ENCODE results near the gene PAIP2B. TPM values are rescaled to one million over a fixed set of nuclear protein-coding genes. Genes with fewer than 3 reads are reported as not detected.

Gene PAIP2B, protein sequence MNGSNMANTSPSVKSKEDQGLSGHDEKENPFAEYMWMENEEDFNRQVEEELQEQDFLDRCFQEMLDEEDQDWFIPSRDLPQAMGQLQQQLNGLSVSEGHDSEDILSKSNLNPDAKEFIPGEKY
- 4.1 TPM for polyA plus RNA-seq
- long read RNA-seq, donor 1, full-length matches to known transcripts: 1 of 1 reads
- long read RNA-seq, donor 1, partial matches to known transcripts: 0 of 1 reads
- long read RNA-seq, donor 1, other reads (novel, unspliced or antisense): 0 of 1 reads
- long read RNA-seq, donor 2, full-length matches to known transcripts: 2 of 2 reads
- long read RNA-seq, donor 2, partial matches to known transcripts: 0 of 2 reads
- long read RNA-seq, donor 2, other reads (novel, unspliced or antisense): 0 of 2 reads
- long read RNA-seq, donor 3: 0 reads
- long read RNA-seq, donor 4: 0 reads
- long read RNA-seq, donor 5, full-length matches to known transcripts: 4 of 4 reads
- long read RNA-seq, donor 5, partial matches to known transcripts: 0 of 4 reads
- long read RNA-seq, donor 5, other reads (novel, unspliced or antisense): 0 of 4 reads
- long read RNA-seq, donor 6, full-length matches to known transcripts: 3 of 3 reads
- long read RNA-seq, donor 6, partial matches to known transcripts: 0 of 3 reads
- long read RNA-seq, donor 6, other reads (novel, unspliced or antisense): 0 of 3 reads
- long read RNA-seq, donor 7: 0 reads
- long read RNA-seq, donor 8, full-length matches to known transcripts: 2 of 2 reads
- long read RNA-seq, donor 8, partial matches to known transcripts: 0 of 2 reads
- long read RNA-seq, donor 8, other reads (novel, unspliced or antisense): 0 of 2 reads
- long read RNA-seq, donor 9, full-length matches to known transcripts: 2 of 2 reads
- long read RNA-seq, donor 9, partial matches to known transcripts: 0 of 2 reads
- long read RNA-seq, donor 9, other reads (novel, unspliced or antisense): 0 of 2 reads
- long read RNA-seq, donor 10, full-length matches to known transcripts: 2 of 2 reads
- long read RNA-seq, donor 10, partial matches to known transcripts: 0 of 2 reads
- long read RNA-seq, donor 10, other reads (novel, unspliced or antisense): 0 of 2 reads
- long read RNA-seq, donor 11: 0 reads

DNA sequence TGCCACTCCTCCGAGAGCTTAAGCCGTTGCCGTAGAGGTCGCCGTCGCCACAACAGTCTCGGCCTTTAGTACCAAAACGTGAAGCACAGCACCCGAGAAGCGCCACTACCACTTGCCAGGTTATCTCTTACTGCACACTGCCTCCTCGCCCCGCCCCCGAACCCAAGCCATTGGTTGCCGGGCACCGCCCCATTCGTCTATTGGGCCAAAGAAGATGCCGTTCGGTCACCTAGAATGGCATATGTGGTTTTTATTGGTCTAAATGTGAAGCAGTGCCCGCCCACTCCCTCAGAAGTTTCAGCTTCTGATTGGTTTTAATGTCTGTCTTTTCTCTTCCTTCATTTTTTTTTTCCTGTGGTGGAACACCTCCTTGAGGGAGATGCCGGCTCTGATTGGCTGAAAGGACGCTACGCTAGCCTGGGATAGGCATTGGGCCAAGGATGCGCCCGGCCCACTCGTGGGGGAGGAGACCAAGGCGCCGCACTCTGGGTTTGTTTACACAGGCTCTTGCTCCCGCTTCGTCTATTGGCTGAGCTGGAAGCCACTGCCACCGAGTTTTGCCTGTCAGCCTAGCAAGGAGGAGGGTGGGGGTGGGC is at the start of gene PAIP2B:
Gene PAIP2B (minus strand): TSS at position 139 of the 596 bp plus-strand sequence. CDS start 24,514 bp downstream, outside the sequence.
- no peaks in the 10 kb centered on the region for H3K27me3 ChIP-seq (ENCODE audit: control insufficient read depth, insufficient read depth, low read length)
- no CpG with 5 or more reads among the region's 30 CpGs for WGBS (ENCODE audit: insufficient coverage, low lambda C conversion rate)
- no peaks in the 10 kb centered on the region for H3K4me1 ChIP-seq (ENCODE audit: control insufficient read depth, insufficient read depth, low read length)
- H3K4me3 ChIP-seq (ENCODE audit: low read length): peak within 1 kb of the TSS; percentile 80
- no peaks in the 10 kb centered on the region for H3K9me3 ChIP-seq (ENCODE audit: control insufficient read depth, low read depth, low read length)
- peak within 1 kb of the TSS; percentile 70 for H3K27ac ChIP-seq (ENCODE audit: low read length)
- peak; percentile 99 to 100 for DNase-seq
- no peaks in the 10 kb centered on the region for H3K36me3 ChIP-seq (ENCODE audit: control insufficient read depth, insufficient read depth, low read length)

DNA sequence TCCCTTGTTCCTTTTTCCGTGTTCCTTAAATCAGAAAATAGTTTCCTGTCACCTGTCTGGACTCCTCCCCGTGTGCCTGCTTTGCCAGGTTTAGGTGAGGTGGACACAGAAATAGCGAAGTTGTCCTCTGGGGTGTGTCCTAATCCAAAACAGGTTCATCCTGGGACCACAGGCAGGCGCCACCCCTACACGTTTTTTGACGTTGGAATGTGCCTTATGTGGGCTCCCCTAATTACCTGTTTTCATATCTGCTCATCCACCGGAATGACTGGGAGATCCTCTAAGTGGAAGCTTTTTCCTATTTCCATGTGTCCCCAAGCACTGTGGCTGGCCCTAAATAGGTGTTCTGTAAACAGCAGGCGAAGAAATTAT is 49.0 kb upstream of the PAIP2B start:
- H3K9me3 ChIP-seq (ENCODE audit: control insufficient read depth, low read depth, low read length): peaks cover 6% of the 10 kb centered on the region
- H3K4me1 ChIP-seq (ENCODE audit: control insufficient read depth, insufficient read depth, low read length): peaks cover 5% of the 10 kb centered on the region
- no peaks in the 10 kb centered on the region for H3K36me3 ChIP-seq (ENCODE audit: control insufficient read depth, insufficient read depth, low read length)
- WGBS (ENCODE audit: insufficient coverage, low lambda C conversion rate): 50% methylated on average over 2 of the region's 8 CpGs
- DNase-seq: no peak
- peaks cover 42% of the 10 kb centered on the region for H3K27me3 ChIP-seq (ENCODE audit: control insufficient read depth, insufficient read depth, low read length)
- no peak overlapping the region for H3K4me3 ChIP-seq (ENCODE audit: low read length)
- no peak overlapping the region for H3K27ac ChIP-seq (ENCODE audit: low read length)

GRCh38 chr2:71269511-71270090 is 42.7 kb upstream of the PAIP2B start:
- H3K36me3 ChIP-seq (ENCODE audit: control insufficient read depth, insufficient read depth, low read length): no peaks in the 10 kb centered on the region
- peaks cover 3% of the 10 kb centered on the region for H3K27me3 ChIP-seq (ENCODE audit: control insufficient read depth, insufficient read depth, low read length)
- H3K4me3 ChIP-seq (ENCODE audit: low read length): no peak overlapping the region
- H3K9me3 ChIP-seq (ENCODE audit: control insufficient read depth, low read depth, low read length): no peaks in the 10 kb centered on the region
- H3K27ac ChIP-seq (ENCODE audit: low read length): no peak overlapping the region
- H3K4me1 ChIP-seq (ENCODE audit: control insufficient read depth, insufficient read depth, low read length): no peaks in the 10 kb centered on the region
- no peak for DNase-seq
- no CpG with 5 or more reads among the region's 9 CpGs for WGBS (ENCODE audit: insufficient coverage, low lambda C conversion rate)

- WGBS (ENCODE audit: insufficient coverage, low lambda C conversion rate): 83% methylated on average over 3 of the region's 6 CpGs
- DNase-seq: no peak
- Histone ChIP-seq H3K4me1 (ENCODE audit: control insufficient read depth, insufficient read depth, low read length) (no peaks in the 10 kb centered on the region), H3K9me3 (ENCODE audit: control insufficient read depth, low read depth, low read length) (no peaks in the 10 kb centered on the region), H3K36me3 (ENCODE audit: control insufficient read depth, insufficient read depth, low read length) (no peaks in the 10 kb centered on the region), H3K4me3 (ENCODE audit: low read length) (no peak overlapping the region), H3K27ac (ENCODE audit: low read length) (no peak overlapping the region), H3K27me3 (ENCODE audit: control insufficient read depth, insufficient read depth, low read length) (peaks cover 6% of the 10 kb centered on the region)
Measured at GRCh38 chr2:71263386-71263785, 36.5 kb upstream of the PAIP2B start.

DNA sequence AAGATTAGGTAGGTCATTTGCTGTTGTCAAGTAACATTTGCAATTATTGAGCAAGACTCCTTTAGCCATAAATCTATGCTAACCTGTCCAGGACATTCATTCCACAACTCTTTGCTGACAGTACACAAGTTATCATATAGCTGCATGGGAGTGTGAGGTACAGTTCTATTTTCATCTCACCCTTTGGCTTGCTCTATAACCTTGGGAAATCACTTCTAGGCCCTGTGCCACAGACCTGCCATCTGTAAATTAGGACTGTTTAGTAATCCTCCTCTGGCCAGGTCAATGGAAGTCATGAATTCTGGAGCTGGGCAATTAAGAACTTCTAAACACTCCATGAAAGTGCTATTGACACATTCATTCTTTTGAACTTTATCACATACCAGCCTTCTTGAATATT is 34.6 kb upstream of the PAIP2B start:
- DNase-seq: no peak
- H3K9me3 ChIP-seq (ENCODE audit: control insufficient read depth, low read depth, low read length): no peaks in the 10 kb centered on the region
- no peaks in the 10 kb centered on the region for H3K4me1 ChIP-seq (ENCODE audit: control insufficient read depth, insufficient read depth, low read length)
- peaks cover 10% of the 10 kb centered on the region for H3K27me3 ChIP-seq (ENCODE audit: control insufficient read depth, insufficient read depth, low read length)
- no peaks in the 10 kb centered on the region for H3K36me3 ChIP-seq (ENCODE audit: control insufficient read depth, insufficient read depth, low read length)
- H3K27ac ChIP-seq (ENCODE audit: low read length): no peak overlapping the region
- H3K4me3 ChIP-seq (ENCODE audit: low read length): no peak overlapping the region

GRCh38 chr2:71256421-71256820 is 29.5 kb upstream of the PAIP2B start:
- Histone ChIP-seq H3K36me3 (ENCODE audit: control insufficient read depth, insufficient read depth, low read length) (no peaks in the 10 kb centered on the region), H3K27ac (ENCODE audit: low read length) (no peak overlapping the region), H3K9me3 (ENCODE audit: control insufficient read depth, low read depth, low read length) (no peaks in the 10 kb centered on the region), H3K27me3 (ENCODE audit: control insufficient read depth, insufficient read depth, low read length) (peaks cover 7% of the 10 kb centered on the region), H3K4me3 (ENCODE audit: low read length) (no peak overlapping the region), H3K4me1 (ENCODE audit: control insufficient read depth, insufficient read depth, low read length) (no peaks in the 10 kb centered on the region)
- WGBS (ENCODE audit: insufficient coverage, low lambda C conversion rate): 80% methylated on average over 1 of the region's 3 CpGs
- DNase-seq: no peak

GRCh38 chr2:71254776-71255175 is 27.9 kb upstream of the PAIP2B start:
- Histone ChIP-seq H3K4me3 (ENCODE audit: low read length) (no peak overlapping the region), H3K4me1 (ENCODE audit: control insufficient read depth, insufficient read depth, low read length) (no peaks in the 10 kb centered on the region), H3K27me3 (ENCODE audit: control insufficient read depth, insufficient read depth, low read length) (peaks cover 7% of the 10 kb centered on the region), H3K27ac (ENCODE audit: low read length) (no peak overlapping the region), H3K36me3 (ENCODE audit: control insufficient read depth, insufficient read depth, low read length) (no peaks in the 10 kb centered on the region), H3K9me3 (ENCODE audit: control insufficient read depth, low read depth, low read length) (no peaks in the 10 kb centered on the region)
- no CpG with 5 or more reads among the region's 4 CpGs for WGBS (ENCODE audit: insufficient coverage, low lambda C conversion rate)
- no peak for DNase-seq

DNA sequence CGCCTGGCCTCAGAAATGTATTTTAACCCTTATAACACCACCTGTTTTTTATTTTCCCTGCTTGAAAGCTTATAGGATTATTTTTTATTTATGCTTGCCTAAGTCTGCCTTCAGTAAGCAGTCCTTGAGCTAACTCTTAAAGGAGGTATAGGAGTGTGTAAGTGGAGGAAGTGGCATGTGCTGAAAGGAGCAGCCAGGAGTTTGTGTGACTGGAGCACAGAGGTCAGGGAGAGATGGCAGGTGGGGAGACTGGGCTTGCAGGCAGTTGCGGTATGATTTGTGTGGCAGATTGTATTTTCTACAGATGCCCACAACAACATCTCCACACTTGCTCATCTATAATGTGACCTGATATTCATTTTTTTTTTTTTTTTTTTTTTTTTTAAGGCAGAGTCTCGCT is 27.2 kb upstream of the PAIP2B start:
- Histone ChIP-seq H3K9me3 (ENCODE audit: control insufficient read depth, low read depth, low read length) (no peaks in the 10 kb centered on the region), H3K27ac (ENCODE audit: low read length) (no peak overlapping the region), H3K4me1 (ENCODE audit: control insufficient read depth, insufficient read depth, low read length) (no peaks in the 10 kb centered on the region), H3K4me3 (ENCODE audit: low read length) (no peak overlapping the region), H3K36me3 (ENCODE audit: control insufficient read depth, insufficient read depth, low read length) (no peaks in the 10 kb centered on the region), H3K27me3 (ENCODE audit: control insufficient read depth, insufficient read depth, low read length) (peaks cover 4% of the 10 kb centered on the region)
- WGBS (ENCODE audit: insufficient coverage, low lambda C conversion rate): no CpG with 5 or more reads among the region's 3 CpGs
- DNase-seq: no peak

DNA sequence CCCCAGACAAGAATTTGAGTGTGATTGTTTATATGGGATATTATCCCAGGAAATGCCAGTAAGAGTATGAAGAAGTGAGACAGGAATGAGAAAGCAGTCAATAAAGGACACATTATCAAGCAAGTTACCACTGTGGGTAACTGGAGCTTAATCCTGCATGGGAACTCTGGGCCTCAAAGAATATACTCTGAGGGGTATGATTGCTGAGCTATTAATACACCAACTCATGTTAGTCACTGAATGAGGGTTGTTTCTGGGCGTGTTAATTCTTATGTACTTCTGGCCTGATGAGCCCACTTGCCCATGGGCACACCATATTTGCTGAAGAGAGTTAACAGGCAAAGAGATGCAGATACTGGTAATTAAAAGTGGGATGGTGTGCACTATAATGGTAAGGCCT is 26.6 kb upstream of the PAIP2B start:
- no peak for DNase-seq
- H3K36me3 ChIP-seq (ENCODE audit: control insufficient read depth, insufficient read depth, low read length): no peaks in the 10 kb centered on the region
- no peaks in the 10 kb centered on the region for H3K4me1 ChIP-seq (ENCODE audit: control insufficient read depth, insufficient read depth, low read length)
- no peak overlapping the region for H3K4me3 ChIP-seq (ENCODE audit: low read length)
- H3K27ac ChIP-seq (ENCODE audit: low read length): no peak overlapping the region
- no peaks in the 10 kb centered on the region for H3K9me3 ChIP-seq (ENCODE audit: control insufficient read depth, low read depth, low read length)
- WGBS (ENCODE audit: insufficient coverage, low lambda C conversion rate): no CpG with 5 or more reads among the region's 1 CpG
- peaks cover 4% of the 10 kb centered on the region for H3K27me3 ChIP-seq (ENCODE audit: control insufficient read depth, insufficient read depth, low read length)

DNA sequence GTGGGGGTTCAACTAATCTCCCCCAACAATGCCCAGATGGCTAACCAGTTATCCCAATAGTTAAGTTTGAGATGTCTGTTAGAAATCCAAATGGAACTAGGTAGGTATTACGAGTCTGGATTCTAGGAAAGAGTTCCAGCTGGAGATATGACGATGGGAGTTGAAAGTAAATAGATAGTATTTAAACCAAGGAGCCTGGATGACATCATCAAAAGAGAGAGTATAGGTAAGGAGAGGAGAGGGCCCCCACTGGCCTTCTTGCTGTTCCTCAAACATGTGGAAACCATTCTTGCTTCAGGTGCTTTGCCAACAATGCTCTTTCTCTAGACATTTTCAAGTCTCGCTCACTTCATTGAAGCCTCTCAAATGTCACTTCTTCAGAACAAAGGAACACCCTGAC is 26.0 kb upstream of the PAIP2B start:
- DNase-seq: no peak
- 86% methylated on average over 1 of the region's 3 CpGs for WGBS (ENCODE audit: insufficient coverage, low lambda C conversion rate)
- Histone ChIP-seq H3K27me3 (ENCODE audit: control insufficient read depth, insufficient read depth, low read length) (peaks cover 4% of the 10 kb centered on the region), H3K27ac (ENCODE audit: low read length) (no peak overlapping the region), H3K9me3 (ENCODE audit: control insufficient read depth, low read depth, low read length) (no peaks in the 10 kb centered on the region), H3K36me3 (ENCODE audit: control insufficient read depth, insufficient read depth, low read length) (no peaks in the 10 kb centered on the region), H3K4me1 (ENCODE audit: control insufficient read depth, insufficient read depth, low read length) (no peaks in the 10 kb centered on the region), H3K4me3 (ENCODE audit: low read length) (no peak overlapping the region)

Data from large intestine (tissue), 12 donors.